ENCODE results near the gene ZNF610.
"Not testable (repeated sequence)": the region's sequence is repeated elsewhere in the genome, so short reads cannot be mapped to it uniquely, and the experiment has no call there.

DNA sequence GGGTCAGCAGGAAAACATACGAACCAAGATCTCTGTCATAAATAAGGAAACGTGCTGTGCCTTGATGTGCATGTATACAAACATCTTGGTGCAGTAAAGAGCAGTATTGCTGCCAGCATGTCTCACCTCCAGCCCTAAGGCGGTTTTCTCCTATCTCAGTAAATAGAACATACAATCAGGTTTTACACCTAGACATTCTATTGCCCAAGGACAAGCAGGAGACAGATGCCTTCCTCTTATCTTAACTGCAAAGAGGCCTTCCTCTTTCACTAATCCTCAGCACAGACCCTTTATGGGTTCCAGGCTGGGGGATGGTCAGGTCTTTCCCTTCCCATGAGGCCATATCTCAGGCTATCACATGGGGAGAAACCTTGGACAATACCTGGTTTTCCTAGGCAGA is 3.0 kb downstream of the ZNF610 start:
- not testable (repeated sequence) for TF ChIP-seq POLR2AphosphoS5 (IDR thresholded peaks at IDR 0.05; ENCODE audit: low read depth, low read length); SIN3A (IDR thresholded peaks at IDR 0.05; ENCODE audit: borderline replicate concordance, insufficient read depth, low read depth, low read length)
- TF ChIP-seq, protein P1, sequence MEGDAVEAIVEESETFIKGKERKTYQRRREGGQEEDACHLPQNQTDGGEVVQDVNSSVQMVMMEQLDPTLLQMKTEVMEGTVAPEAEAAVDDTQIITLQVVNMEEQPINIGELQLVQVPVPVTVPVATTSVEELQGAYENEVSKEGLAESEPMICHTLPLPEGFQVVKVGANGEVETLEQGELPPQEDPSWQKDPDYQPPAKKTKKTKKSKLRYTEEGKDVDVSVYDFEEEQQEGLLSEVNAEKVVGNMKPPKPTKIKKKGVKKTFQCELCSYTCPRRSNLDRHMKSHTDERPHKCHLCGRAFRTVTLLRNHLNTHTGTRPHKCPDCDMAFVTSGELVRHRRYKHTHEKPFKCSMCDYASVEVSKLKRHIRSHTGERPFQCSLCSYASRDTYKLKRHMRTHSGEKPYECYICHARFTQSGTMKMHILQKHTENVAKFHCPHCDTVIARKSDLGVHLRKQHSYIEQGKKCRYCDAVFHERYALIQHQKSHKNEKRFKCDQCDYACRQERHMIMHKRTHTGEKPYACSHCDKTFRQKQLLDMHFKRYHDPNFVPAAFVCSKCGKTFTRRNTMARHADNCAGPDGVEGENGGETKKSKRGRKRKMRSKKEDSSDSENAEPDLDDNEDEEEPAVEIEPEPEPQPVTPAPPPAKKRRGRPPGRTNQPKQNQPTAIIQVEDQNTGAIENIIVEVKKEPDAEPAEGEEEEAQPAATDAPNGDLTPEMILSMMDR (IDR thresholded peaks at IDR 0.05): not testable (repeated sequence)
- TF ChIP-seq, protein P2, sequence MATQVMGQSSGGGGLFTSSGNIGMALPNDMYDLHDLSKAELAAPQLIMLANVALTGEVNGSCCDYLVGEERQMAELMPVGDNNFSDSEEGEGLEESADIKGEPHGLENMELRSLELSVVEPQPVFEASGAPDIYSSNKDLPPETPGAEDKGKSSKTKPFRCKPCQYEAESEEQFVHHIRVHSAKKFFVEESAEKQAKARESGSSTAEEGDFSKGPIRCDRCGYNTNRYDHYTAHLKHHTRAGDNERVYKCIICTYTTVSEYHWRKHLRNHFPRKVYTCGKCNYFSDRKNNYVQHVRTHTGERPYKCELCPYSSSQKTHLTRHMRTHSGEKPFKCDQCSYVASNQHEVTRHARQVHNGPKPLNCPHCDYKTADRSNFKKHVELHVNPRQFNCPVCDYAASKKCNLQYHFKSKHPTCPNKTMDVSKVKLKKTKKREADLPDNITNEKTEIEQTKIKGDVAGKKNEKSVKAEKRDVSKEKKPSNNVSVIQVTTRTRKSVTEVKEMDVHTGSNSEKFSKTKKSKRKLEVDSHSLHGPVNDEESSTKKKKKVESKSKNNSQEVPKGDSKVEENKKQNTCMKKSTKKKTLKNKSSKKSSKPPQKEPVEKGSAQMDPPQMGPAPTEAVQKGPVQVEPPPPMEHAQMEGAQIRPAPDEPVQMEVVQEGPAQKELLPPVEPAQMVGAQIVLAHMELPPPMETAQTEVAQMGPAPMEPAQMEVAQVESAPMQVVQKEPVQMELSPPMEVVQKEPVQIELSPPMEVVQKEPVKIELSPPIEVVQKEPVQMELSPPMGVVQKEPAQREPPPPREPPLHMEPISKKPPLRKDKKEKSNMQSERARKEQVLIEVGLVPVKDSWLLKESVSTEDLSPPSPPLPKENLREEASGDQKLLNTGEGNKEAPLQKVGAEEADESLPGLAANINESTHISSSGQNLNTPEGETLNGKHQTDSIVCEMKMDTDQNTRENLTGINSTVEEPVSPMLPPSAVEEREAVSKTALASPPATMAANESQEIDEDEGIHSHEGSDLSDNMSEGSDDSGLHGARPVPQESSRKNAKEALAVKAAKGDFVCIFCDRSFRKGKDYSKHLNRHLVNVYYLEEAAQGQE (IDR thresholded peaks at IDR 0.05; ENCODE audit: insufficient read depth in 1 of 2, low read depth in 2 of 2, low read length in 1 of 2): not testable (repeated sequence)

Measured in Panc1 (cell line).